K562 (cell line): ENCODE results near the gene TXN2. TPM values are rescaled to one million over a fixed set of nuclear protein-coding genes. Genes with fewer than 3 reads are reported as not detected.

Source experiments
- DMBX1 ChIP-seq: fragments of 250-450 bp; sonication (Bioruptor Pico); IDR thresholded peaks from 2 replicates; pipeline ENCODE4 v1.8.0; 2022; ENCODE audit warnings: inconsistent platforms, mild to moderate bottlenecking, moderate library complexity, borderline replicate concordance
- E2F1 ChIP-seq: sonication (generic); formaldehyde crosslinking; IDR thresholded peaks from 2 replicates; pipeline ENCODE4 v1.8.1; 2023; ENCODE audit warnings: mild to moderate bottlenecking, missing genetic modification reagents, moderate library complexity
- FIP1L1 ChIP-seq: fragments of 200-400 bp; formaldehyde crosslinking; IDR thresholded peaks from 2 replicates; pipeline ENCODE4 v1.6.1; 2018; ENCODE audit warnings: mild to moderate bottlenecking, low read depth, low read length; ENCODE audit not compliant: poor library complexity, severe bottlenecking
- JUND ChIP-seq, 2 experiments: IDR thresholded peaks; 2 replicates in 1 of 2; 3 replicates in 1 of 2; pipeline ENCODE4 v1.6.1; 2011; ENCODE audit warnings: borderline replicate concordance in 2 of 2, low read depth in 2 of 2, low read length in 2 of 2, improper control_type of control experiment in 1 of 2, missing biosample characterization in 1 of 2, missing genetic modification characterization in 1 of 2, missing genetic modification reagents in 1 of 2
- MAZ ChIP-seq, 2 experiments: fragments of 450-650 bp in 1 of 2; sonication (generic) in 1 of 2; formaldehyde crosslinking; IDR thresholded peaks in 1 of 2; conservative IDR thresholded peaks in 1 of 2; 2 replicates each; pipeline versions ENCODE4 v1.4.0 to v1.5.0; 2020; ENCODE audit warnings: mild to moderate bottlenecking in 1 of 2, missing genetic modification reagents in 1 of 2
- MEF2A ChIP-seq: IDR thresholded peaks from 2 replicates; pipeline ENCODE4 v1.6.1; 2011; ENCODE audit warnings: low read depth, mild to moderate bottlenecking, low read length, moderate library complexity; ENCODE audit not compliant: control insufficient read depth
- MTA1 ChIP-seq: fragments of 450-650 bp; IDR thresholded peaks from 2 replicates; pipeline ENCODE4 v1.6.1; 2017; ENCODE audit warnings: borderline replicate concordance
- RFX1 ChIP-seq: fragments of 450-650 bp; IDR thresholded peaks from 2 replicates; pipeline ENCODE4 v1.6.1; 2016; ENCODE audit warnings: mild to moderate bottlenecking, moderate library complexity
- ZBTB5 ChIP-seq: fragments of 450-650 bp; IDR thresholded peaks from 2 replicates; pipeline ENCODE4 v1.6.1; 2017; ENCODE audit warnings: antibody characterized with exemption
- ZNF395 ChIP-seq: fragments of 200-800 bp; sonication (Bioruptor generic); IDR thresholded peaks from 2 replicates; pipeline ENCODE4 v1.6.1; 2017; ENCODE audit warnings: missing genetic modification characterization, missing compliant biosample characterization
- polyA plus RNA-seq, 8 experiments: library from polyadenylated mRNA; depleted of rRNA in 4 of 8; stranded (reverse) in 5 of 8; unstranded in 3 of 8; fragments of >200 nt; fragmentation: Nextera tagmentation in 2 of 8; fragmentation: Illumina TruSeq in 1 of 8; extraction: Ambion mirVana in 2 of 8; extraction: Trizol in 1 of 8; gene quantifications; 2 replicates each; pipeline versions ENCODE4 v1.2.1 to v1.2.3, GENCODE V29; 2011 to 2014; ENCODE audit warnings: inconsistent platforms in 1 of 8, missing spikeins in 1 of 8
- total RNA-seq, 7 experiments: library from RNA; depleted of rRNA in 6 of 7; stranded (reverse); fragments of >200 nt in 6 of 7; fragmentation: Illumina TruSeq in 2 of 7; extraction: Trizol in 2 of 7; gene quantifications; 2 replicates each; pipeline versions ENCODE4 v1.2.1 to v1.2.3, GENCODE V29; 2011 to 2021; ENCODE audit warnings: low replicate concordance in 1 of 7
- TF ChIP-seq, protein P1 (sequence below): sonication (generic); formaldehyde crosslinking; IDR thresholded peaks from 2 replicates; pipeline ENCODE4 v1.8.1; 2023; ENCODE audit warnings: missing genetic modification reagents, mild to moderate bottlenecking, borderline replicate concordance
- TF ChIP-seq, protein P2 (sequence below): sonication (generic); formaldehyde crosslinking; IDR thresholded peaks from 2 replicates; pipeline ENCODE4 v1.8.0; 2022; ENCODE audit warnings: mild to moderate bottlenecking, missing genetic modification reagents
- TF ChIP-seq, protein P3 (sequence below): fragments of 250-450 bp; sonication (Bioruptor Pico); IDR thresholded peaks from 2 replicates; pipeline ENCODE4 v1.4.0; 2020

The TXN2 gene
- total and polyA plus RNA-seq, 9 of the 15 experiments (the other 6 are each of a cell fraction or from before 2014, with no cell fraction given) = 48.5 to 399 (median 118) TPM

DNA sequence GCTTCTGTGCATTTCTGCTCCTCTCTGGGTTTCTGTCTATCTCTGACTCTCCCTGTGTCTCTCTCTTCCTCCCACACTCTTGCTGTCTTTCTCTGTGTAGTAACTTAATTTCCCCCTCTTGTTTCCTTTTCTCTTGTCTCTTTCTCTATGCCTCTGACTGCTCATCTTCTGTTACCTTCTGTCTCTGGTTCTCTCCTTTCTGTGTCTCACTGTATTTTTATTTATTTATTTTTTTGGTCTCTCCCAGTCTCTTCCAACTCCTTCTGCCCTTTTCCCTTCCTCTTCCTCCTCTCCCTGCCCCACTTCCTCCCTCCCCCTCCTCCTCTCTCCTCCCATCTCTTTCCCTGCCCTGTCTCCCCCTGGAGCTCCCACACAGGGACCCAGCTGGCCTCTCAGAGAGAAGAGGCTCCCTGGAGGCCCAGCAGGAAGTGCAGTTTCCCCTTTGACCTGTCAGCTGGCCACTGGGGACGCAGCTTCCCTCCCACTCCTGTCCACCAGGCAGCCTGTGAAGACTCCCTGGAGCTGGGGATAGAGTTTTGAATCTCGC lies 55.4 kb downstream of the TXN2 start (continued):
- TF ChIP-seq, protein P1, sequence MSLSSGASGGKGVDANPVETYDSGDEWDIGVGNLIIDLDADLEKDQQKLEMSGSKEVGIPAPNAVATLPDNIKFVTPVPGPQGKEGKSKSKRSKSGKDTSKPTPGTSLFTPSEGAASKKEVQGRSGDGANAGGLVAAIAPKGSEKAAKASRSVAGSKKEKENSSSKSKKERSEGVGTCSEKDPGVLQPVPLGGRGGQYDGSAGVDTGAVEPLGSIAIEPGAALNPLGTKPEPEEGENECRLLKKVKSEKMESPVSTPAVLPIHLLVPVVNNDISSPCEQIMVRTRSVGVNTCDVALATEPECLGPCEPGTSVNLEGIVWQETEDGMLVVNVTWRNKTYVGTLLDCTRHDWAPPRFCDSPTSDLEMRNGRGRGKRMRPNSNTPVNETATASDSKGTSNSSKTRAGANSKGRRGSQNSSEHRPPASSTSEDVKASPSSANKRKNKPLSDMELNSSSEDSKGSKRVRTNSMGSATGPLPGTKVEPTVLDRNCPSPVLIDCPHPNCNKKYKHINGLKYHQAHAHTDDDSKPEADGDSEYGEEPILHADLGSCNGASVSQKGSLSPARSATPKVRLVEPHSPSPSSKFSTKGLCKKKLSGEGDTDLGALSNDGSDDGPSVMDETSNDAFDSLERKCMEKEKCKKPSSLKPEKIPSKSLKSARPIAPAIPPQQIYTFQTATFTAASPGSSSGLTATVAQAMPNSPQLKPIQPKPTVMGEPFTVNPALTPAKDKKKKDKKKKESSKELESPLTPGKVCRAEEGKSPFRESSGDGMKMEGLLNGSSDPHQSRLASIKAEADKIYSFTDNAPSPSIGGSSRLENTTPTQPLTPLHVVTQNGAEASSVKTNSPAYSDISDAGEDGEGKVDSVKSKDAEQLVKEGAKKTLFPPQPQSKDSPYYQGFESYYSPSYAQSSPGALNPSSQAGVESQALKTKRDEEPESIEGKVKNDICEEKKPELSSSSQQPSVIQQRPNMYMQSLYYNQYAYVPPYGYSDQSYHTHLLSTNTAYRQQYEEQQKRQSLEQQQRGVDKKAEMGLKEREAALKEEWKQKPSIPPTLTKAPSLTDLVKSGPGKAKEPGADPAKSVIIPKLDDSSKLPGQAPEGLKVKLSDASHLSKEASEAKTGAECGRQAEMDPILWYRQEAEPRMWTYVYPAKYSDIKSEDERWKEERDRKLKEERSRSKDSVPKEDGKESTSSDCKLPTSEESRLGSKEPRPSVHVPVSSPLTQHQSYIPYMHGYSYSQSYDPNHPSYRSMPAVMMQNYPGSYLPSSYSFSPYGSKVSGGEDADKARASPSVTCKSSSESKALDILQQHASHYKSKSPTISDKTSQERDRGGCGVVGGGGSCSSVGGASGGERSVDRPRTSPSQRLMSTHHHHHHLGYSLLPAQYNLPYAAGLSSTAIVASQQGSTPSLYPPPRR (CRISPR knock-in tag) = no peak
- TF ChIP-seq, protein P2, sequence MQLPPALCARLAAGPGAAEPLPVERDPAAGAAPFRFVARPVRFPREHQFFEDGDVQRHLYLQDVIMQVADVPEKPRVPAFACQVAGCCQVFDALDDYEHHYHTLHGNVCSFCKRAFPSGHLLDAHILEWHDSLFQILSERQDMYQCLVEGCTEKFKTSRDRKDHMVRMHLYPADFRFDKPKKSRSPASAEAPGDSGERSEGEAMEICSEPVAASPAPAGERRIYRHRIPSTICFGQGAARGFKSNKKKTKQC (CRISPR knock-in tag) = no peak
- TF ChIP-seq E2F1 (CRISPR knock-in tag) (no peak), RFX1 (no peak), FIP1L1 (no peak), MTA1 (0 out of 2 replicates have a peak, but pooled peaks have one; percentile 40), DMBX1 (CRISPR knock-in tag) (no peak), ZBTB5 (no peak), MEF2A (no peak), ZNF395 (no peak), MAZ (CRISPR knock-in tag; conservative IDR thresholded peaks at IDR 0.05 in 1 of 2, IDR thresholded peaks at IDR 0.05 in 1 of 2) (no peak), JUND (IDR thresholded peaks at IDR 0.05; ENCODE audit: borderline replicate concordance, low read depth, low read length) (no peak), JUND (tag; IDR thresholded peaks at IDR 0.05; ENCODE audit: borderline replicate concordance, low read depth, low read length) (no peak; the same call in 2 of the 3 replicates)
- TF ChIP-seq, protein P3, sequence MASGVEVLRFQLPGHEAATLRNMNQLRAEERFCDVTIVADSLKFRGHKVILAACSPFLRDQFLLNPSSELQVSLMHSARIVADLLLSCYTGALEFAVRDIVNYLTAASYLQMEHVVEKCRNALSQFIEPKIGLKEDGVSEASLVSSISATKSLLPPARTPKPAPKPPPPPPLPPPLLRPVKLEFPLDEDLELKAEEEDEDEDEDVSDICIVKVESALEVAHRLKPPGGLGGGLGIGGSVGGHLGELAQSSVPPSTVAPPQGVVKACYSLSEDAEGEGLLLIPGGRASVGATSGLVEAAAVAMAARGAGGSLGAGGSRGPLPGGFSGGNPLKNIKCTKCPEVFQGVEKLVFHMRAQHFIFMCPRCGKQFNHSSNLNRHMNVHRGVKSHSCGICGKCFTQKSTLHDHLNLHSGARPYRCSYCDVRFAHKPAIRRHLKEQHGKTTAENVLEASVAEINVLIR = no peak
